NCI-H1092 (cell line): Measurements from ENCODE around the gene FXR2.

Source experiments
- DNase-seq: peaks from one replicate; lab custom pipeline; 2025; lab: John Stamatoyannopoulos, UW

Gene FXR2

DNA sequence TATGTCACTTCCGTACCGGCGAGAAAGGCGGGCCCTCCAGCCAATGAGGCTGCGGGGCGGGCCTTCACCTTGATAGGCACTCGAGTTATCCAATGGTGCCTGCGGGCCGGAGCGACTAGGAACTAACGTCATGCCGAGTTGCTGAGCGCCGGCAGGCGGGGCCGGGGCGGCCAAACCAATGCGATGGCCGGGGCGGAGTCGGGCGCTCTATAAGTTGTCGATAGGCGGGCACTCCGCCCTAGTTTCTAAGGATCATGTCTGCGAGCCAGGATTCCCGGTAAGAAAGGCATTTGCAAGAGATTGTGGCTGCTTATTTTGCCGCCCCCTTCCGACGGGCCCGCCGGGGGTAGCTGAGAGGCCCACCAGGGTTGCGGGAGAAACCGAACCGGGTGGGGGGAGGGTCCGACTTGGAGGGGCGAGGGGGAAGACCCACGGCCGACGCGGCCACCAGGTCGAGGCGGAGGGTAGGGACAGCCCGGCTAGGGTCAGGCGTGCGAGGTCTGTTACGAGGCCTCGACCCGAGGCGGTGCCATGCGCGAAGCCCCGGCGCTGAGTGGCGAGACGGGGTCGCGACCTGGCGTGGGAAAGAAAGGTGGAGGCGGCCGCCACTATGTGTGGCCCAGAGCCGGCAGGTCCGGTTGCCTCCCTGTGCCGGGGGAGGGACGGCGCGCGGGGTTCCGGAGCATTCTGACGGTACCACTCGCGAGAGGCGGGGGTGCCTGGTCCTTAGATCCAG lies 41.9 kb downstream of the FXR2 start:
- peak; percentile 97 for DNase-seq

DNA sequence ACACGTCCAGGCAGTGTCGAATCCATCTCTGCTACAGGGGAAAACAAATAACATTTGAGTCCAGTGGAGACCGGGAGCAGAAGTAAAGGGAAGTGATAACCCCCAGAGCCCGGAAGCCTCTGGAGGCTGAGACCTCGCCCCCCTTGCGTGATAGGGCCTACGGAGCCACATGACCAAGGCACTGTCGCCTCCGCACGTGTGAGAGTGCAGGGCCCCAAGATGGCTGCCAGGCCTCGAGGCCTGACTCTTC lies 42.4 kb downstream of the FXR2 start:
- DNase-seq: no peak

DNA sequence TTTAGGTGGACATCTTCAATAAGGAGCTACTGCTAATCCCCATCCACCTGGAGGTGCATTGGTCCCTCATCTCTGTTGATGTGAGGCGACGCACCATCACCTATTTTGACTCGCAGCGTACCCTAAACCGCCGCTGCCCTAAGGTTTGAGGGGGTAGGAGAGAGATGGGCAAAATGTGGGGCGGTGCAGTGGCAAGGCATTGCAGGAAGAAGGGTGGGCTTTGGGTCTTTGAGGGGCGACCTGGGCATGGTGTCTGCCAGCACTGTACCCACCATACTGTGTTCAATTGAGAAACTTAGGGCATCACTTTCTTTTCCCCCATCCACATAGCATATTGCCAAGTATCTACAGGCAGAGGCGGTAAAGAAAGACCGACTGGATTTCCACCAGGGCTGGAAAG lies 44.3 kb downstream of the FXR2 start:
- no peak for DNase-seq

DNA sequence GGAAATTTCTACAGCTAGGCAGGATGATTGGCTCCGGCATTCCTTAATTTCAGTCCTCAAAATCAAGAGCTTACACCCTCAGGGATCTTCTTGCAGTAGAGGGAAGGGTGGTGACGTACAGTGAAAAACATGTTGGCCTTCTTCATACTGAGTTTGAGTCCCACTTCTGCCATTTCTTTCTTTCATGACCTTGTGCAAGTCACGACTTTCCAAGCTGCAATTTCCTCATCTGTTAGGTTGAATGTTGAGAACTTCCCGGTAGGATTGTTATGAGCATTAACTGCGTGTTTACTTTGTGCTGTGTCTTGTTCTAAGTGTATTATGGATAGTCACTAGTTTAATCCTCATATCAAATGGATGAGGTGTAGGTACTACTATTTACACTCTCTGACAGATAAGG lies 45.1 kb downstream of the FXR2 start:
- DNase-seq: no peak

DNA sequence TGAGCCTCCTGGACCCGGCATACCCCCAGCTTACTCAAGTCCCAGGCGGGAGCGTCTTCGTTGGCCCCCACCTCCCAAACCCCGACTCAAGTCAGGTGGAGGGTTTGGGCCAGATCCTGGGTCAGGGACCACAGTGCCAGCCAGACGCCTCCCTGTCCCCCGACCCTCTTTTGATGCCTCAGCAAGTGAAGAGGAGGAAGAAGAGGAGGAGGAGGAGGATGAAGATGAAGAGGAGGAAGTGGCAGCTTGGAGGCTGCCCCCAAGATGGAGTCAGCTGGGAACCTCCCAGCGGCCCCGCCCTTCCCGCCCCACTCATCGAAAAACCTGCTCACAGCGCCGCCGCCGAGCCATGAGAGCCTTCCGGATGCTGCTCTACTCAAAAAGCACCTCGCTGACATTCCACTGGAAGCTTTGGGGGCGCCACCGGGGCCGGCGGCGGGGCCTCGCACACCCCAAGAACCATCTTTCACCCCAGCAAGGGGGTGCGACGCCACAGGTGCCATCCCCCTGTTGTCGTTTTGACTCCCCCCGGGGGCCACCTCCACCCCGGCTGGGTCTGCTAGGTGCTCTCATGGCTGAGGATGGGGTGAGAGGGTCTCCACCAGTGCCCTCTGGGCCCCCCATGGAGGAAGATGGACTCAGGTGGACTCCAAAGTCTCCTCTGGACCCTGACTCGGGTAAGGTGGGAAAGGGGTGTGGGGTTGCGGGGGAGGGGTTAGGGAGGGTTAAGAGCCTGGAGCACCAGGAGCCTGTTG lies 51.4 kb downstream of the FXR2 start:
- no peak for DNase-seq

DNA sequence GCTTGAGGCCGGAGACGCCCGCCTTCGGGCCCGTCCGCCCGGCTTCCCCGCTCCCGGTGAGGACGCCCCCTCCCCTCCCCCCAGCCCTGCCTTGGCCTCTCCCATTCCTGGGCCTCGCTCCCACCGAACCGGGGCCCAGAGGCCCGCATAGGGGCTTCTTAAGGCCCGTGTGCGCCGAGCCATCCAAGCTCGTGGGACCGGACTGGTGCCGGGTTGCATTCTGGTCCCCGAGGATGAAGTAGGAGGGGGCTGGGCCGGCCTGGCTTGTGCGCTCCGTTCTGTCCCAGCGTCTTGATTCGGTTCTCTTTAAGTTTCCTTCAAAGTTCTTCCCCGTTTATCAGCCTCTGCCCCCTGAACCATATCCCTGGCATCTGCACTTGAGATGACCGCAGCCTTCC lies 52.5 kb downstream of the FXR2 start:
- no peak for DNase-seq

DNA sequence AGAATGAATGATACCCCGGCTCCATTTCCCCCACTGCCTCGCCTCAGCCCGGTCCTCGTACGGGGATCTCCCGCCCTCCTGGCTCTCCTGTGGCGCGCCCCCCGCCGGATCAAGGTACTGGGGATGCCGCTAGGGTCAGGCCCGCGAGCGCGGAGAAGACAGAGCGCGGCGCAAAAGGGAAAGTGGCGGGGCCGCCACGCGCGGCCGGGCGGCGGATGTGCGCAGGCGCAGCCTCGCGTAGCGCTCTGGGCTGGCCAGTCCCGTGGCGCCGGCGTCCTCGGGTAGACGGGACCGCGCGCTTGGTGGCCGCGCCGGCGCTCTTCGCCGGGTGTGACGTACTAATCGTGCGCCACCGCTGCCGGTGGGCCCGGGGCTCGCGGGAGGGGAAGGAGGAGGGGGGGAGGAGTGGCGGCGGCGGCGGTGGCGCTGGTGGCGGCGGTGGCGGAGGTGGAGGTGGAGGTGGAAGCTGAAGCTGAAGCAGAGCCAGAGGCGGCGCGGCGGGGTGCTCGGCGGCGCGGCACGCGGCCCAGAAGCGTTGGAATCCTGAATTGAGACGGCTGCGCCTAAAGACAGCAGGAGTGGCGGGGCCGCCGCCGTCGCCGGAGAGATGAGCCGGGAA lies 53.0 kb downstream of the FXR2 start, which contains the start of gene SENP3:
TSS of gene SENP3 (plus strand) at position 331 of the 619 bp plus-strand sequence. CDS start 1,158 bp downstream, outside the sequence.
- peak; percentile 75 for DNase-seq

DNA sequence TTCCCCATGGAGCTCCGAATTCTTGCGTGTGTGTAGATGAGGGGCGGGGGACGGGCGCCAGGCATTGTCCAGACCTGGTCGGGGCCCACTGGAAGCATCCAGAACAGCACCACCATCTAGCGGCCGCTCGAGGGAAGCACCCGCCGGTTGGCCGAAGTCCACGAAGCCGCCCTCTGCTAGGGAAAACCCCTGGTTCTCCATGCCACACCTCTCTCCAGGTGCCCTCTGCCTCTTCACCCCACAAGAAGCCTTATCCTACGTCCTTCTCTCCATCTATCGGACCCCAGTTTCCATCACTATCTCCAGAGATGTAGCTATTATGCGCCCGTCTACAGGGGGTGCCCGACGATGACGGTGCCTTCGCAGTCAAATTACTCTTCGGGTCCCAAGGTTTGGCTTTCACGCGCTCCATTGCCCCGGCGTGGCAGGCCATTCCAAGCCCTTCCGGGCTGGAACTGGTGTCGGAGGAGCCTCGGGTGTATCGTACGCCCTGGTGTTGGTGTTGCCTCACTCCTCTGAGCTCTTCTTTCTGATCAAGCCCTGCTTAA lies 53.6 kb downstream of the FXR2 start:
- peak; percentile 55 for DNase-seq

DNA sequence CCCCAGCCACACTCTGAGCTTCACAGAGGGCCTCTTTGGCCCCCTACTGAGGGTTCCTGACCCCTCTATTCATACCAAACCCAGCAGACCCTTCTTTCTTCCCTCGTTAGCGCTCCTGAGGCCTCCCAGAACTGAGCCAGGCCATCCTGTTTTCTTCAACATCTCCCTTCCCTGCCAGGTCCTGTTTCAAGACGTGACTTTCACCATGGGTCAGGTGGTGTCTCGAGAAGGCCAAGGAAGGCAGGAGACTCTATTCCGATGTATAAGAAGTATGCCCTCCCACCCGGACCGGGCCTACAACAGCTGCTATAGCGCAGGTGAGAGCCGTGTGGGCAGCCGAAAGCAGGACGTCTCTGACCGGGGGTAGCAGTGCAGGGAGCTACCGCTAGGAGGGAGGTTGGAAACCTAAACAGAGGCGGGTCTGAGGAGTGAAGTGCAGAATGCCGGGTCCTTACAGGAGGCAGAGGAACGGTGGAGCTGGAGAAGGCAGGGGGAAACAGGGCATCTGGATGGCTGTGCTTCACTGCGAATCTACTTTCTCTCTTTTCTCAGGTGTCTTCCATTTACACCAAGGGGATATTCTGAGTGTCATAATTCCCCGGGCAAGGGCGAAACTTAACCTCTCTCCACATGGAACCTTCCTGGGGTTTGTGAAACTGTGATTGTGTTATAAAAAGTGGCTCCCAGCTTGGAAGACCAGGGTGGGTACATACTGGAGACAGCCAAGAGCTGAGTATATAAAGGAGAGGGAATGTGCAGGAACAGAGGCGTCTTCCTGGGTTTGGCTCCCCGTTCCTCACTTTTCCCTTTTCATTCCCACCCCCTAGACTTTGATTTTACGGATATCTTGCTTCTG lies 54.3 kb downstream of the FXR2 start:
- DNase-seq: no peak

DNA sequence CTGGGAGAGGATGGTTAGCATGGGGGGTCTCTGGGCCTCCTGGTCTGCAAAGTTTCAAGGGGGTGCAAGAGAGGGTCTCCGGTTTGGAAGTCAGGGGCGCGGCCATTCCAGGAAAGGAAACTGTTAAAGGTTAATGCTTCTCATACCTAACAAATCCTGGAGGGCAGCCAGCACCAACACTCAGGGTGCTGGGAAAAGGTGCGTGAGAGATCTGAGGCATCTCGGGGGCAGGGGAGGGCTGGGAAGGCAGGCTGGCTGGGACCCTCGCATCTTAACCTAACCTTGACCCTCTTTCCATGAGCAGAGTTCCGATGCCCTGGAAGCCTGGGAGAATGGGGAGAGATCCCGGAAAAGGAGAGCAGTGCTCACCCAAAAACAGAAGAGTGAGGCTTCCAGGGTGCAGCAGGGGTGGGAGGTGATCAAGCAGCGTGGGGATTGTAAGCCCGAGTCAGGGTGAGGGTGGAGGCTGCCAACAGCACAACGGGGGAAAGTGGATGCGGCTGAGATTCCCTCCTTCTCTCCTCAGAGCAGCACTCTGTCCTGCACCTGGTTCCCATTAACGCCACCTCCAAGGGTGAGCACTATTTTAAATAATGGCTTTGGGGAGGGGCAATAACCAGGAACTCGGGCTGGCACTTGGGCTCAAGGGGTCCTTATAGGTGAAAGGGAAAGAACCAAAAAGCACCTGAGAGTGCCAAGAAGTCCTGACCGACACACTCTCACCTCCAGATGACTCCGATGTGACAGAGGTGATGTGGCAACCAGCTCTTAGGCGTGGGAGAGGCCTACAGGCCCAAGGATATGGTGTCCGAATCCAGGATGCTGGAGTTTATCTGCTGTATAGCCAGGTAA lies 55.2 kb downstream of the FXR2 start:
- DNase-seq: no peak

DNA sequence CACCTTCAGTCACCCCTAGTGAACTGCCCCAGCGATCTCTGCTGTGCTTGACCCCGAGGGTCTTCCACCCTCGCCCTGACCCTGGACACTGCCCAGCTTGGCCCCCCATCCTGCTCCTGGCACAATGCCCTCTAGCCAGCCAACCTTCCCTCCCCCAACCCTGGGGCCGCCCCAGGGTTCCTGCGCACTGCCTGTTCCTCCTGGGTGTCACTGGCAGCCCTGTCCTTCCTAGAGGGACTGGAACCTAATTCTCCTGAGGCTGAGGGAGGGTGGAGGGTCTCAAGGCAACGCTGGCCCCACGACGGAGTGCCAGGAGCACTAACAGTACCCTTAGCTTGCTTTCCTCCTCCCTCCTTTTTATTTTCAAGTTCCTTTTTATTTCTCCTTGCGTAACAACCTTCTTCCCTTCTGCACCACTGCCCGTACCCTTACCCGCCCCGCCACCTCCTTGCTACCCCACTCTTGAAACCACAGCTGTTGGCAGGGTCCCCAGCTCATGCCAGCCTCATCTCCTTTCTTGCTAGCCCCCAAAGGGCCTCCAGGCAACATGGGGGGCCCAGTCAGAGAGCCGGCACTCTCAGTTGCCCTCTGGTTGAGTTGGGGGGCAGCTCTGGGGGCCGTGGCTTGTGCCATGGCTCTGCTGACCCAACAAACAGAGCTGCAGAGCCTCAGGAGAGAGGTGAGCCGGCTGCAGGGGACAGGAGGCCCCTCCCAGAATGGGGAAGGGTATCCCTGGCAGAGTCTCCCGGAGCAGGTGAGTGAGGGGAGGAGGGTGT lies 56.0 kb downstream of the FXR2 start, which contains the start of gene TNFSF13:
TSS of gene TNFSF13 (plus strand) at position 207 of the 776 bp plus-strand sequence. CDS start at position 497, 290 bp downstream.
- DNase-seq: no peak

DNA sequence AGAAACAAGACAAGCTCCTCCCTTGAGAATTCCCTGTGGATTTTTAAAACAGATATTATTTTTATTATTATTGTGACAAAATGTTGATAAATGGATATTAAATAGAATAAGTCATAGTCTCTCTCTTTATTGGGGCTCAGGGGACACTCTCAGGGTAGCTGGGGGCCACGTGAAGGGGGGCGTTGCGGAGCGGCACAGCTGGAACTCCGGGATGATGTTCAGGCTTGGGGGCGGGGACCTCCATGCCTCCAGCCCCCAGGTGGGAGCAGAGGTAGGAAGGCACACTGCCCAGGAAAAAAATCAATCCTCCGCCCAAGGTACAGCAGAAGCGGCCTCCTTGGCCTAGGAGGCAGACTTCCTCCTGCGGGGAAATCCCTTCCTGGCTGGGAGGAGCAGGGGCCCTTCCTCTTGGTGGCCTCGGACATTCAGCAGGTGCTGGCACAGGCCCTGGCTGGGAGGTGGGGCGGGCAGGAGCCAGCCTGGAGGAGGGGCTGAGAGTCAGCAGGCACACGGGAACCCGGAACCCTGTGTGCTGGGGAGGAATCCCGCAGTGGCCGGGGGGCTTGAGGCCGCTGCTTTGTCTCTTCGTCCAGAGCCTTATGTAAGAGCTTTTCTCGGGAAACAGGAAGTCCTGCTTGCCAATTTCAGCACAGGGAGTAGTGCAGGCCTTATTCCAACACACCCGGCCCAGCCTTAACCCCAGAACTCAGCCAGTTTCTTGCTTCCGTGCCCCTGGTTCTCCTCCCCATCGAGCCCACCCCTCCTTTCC lies 56.7 kb downstream of the FXR2 start:
- DNase-seq: peak; percentile 46

DNA sequence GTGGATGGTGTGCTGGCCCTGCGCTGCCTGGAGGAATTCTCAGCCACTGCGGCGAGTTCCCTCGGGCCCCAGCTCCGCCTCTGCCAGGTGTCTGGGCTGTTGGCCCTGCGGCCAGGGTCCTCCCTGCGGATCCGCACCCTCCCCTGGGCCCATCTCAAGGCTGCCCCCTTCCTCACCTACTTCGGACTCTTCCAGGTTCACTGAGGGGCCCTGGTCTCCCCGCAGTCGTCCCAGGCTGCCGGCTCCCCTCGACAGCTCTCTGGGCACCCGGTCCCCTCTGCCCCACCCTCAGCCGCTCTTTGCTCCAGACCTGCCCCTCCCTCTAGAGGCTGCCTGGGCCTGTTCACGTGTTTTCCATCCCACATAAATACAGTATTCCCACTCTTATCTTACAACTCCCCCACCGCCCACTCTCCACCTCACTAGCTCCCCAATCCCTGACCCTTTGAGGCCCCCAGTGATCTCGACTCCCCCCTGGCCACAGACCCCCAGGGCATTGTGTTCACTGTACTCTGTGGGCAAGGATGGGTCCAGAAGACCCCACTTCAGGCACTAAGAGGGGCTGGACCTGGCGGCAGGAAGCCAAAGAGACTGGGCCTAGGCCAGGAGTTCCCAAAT lies 57.4 kb downstream of the FXR2 start:
- no peak for DNase-seq

DNA sequence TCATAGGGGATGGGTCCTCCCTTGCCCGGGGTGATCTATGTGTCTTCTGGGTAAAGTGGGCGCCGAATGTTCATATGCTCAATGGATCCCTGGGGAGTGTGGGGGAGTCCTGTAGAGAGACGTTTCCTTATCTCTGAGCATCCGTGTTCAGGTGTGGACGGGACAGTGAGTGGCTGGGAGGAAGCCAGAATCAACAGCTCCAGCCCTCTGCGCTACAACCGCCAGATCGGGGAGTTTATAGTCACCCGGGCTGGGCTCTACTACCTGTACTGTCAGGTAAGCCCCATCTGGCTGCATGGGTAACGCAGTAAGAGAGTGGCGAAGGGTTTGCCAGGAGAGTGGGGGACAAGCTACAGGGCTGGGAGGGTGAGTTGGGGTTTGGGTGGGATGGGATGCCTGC lies 58.1 kb downstream of the FXR2 start:
- DNase-seq: no peak

DNA sequence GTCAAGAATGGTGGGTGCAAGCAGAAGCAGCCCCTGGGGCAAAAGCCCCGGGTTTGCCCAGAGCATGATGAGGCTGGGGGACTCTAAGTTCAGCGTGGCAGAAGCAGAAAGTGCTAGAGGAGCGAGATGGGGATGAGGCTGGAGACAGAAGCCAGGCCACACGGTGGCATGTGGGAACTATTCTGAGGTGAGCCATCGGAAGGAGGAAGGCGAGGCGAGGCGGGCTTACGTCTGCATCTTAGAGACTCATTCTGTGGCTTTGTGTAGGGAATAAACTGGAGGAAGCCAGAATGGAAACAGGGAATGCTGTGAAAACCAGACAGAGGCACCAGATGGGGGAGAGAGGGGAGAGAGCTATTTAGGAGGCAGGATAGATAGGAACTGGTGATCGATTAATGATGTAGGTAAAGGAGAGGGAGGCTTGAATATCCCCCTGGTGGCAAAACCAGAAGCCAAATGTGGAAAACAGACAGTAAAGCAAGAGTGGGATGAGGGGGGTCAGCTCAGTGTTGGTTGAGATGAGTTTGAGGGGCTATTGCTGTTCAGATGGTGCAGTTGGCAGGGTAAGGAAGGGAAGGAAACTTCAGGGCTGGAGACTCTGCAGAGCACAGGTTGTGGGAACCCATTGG lies 59.3 kb downstream of the FXR2 start:
- no peak for DNase-seq

DNA sequence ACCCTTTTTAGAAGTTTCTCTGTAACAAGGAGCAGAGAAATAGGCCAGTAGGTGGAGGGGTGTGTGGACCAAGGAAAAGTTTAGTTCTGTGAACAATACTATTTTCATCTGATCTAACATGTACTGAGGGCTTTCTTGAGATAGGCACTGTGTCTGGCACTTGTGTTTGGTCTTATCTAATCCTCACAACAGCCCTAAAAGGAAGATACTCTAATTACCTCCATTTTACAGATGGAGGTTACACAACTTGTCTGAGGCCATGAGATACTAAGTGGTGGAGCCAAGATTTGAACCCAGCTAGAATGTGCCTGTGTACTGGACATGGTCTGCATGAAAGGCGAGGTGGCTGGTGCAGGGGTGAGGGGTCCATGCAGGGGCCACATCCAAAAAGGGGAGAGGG lies 61.3 kb downstream of the FXR2 start:
- DNase-seq: no peak

DNA sequence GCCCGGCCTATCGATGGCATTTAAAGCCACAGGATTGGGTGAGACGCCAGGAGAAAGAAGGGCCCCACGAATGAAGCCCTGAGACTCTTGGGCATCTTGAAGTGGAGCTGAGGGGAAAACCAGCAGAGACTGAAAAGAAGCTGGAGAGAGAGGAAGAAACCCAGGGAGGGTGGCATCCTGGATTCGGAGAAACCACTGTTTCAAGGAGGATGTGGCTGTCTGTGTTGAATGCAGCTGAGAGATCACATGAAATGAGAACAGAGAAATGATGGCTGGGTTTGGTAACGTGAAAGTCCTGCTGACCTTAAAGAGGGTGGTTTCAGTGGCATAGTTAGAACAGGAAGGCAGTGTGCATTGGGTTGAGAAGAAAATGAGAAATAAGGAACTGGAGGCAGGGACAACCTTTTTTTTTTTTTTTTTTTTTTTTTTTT lies 62.1 kb downstream of the FXR2 start:
- DNase-seq: no peak

DNA sequence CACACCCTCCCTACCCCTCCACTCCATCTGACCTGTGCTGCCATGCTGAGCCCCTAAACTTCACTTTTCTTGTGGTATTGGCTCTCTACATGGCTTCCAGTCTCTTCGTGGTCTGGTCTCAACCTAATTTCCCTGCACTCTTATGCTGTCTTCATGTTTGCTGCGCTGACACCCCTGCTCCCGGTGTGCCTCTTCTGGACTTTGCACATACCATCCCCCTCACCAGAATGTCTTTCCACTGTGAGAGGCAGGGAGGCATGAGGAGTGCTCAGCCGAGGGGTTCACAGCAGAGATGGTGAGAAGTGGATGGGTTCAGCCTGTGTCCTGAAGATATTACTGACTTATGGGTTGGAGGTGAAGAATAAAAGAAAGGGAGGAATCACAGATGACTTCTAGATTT lies 63.3 kb downstream of the FXR2 start:
- DNase-seq: no peak
